Nephron progenitor cell (in vitro differentiated cells): ENCODE results near the gene MIA.

Source experiments
- DNase-seq: peaks from one replicate; pipeline ENCODE4 v3.0.0; 2021
- H3K27ac Mint-ChIP-seq: 2 replicates; pipeline ENCODE4 v1.8.0; 2021; ENCODE audit warnings: mild to moderate bottlenecking, moderate library complexity, mixed read lengths
- H3K27me3 Mint-ChIP-seq: 2 replicates; pipeline ENCODE4 v1.8.0; 2021; ENCODE audit warnings: mild to moderate bottlenecking, low read depth, mixed read lengths; ENCODE audit not compliant: poor library complexity
- H3K36me3 Mint-ChIP-seq: 2 replicates; pipeline ENCODE4 v1.8.0; 2021; ENCODE audit warnings: low read depth, mixed read lengths
- H3K4me1 Mint-ChIP-seq: 2 replicates; pipeline ENCODE4 v1.8.0; 2021; ENCODE audit warnings: mixed read lengths
- H3K4me3 Mint-ChIP-seq: 2 replicates; pipeline ENCODE4 v1.8.0; 2021; ENCODE audit warnings: mild to moderate bottlenecking, moderate library complexity, mixed read lengths
- H3K9me3 Mint-ChIP-seq: 2 replicates; pipeline ENCODE4 v1.8.0; 2021; ENCODE audit warnings: mild to moderate bottlenecking, moderate library complexity, mixed read lengths
- TF ChIP-seq, protein P1 (sequence below): fragments of 200-600 bp; sonication (generic); IDR thresholded peaks from 2 replicates; pipeline ENCODE4 v1.5.0; 2021; ENCODE audit warnings: antibody characterized with exemption

The MIA gene

GRCh38 chr19:40776364-40776763, 1.0 kb downstream of the MIA start:
- TF ChIP-seq, protein P1, sequence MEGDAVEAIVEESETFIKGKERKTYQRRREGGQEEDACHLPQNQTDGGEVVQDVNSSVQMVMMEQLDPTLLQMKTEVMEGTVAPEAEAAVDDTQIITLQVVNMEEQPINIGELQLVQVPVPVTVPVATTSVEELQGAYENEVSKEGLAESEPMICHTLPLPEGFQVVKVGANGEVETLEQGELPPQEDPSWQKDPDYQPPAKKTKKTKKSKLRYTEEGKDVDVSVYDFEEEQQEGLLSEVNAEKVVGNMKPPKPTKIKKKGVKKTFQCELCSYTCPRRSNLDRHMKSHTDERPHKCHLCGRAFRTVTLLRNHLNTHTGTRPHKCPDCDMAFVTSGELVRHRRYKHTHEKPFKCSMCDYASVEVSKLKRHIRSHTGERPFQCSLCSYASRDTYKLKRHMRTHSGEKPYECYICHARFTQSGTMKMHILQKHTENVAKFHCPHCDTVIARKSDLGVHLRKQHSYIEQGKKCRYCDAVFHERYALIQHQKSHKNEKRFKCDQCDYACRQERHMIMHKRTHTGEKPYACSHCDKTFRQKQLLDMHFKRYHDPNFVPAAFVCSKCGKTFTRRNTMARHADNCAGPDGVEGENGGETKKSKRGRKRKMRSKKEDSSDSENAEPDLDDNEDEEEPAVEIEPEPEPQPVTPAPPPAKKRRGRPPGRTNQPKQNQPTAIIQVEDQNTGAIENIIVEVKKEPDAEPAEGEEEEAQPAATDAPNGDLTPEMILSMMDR: no peak
- peaks cover 8% of the 10 kb centered on the region for H3K36me3 Mint-ChIP-seq
- DNase-seq: no peak
- no peak overlapping the region for H3K27ac Mint-ChIP-seq
- H3K9me3 Mint-ChIP-seq: no peaks in the 10 kb centered on the region
- peaks cover 24% of the 10 kb centered on the region for H3K4me1 Mint-ChIP-seq
- H3K4me3 Mint-ChIP-seq: peak overlapping the region; percentile 88
- peaks cover 2% of the 10 kb centered on the region for H3K27me3 Mint-ChIP-seq

DNA sequence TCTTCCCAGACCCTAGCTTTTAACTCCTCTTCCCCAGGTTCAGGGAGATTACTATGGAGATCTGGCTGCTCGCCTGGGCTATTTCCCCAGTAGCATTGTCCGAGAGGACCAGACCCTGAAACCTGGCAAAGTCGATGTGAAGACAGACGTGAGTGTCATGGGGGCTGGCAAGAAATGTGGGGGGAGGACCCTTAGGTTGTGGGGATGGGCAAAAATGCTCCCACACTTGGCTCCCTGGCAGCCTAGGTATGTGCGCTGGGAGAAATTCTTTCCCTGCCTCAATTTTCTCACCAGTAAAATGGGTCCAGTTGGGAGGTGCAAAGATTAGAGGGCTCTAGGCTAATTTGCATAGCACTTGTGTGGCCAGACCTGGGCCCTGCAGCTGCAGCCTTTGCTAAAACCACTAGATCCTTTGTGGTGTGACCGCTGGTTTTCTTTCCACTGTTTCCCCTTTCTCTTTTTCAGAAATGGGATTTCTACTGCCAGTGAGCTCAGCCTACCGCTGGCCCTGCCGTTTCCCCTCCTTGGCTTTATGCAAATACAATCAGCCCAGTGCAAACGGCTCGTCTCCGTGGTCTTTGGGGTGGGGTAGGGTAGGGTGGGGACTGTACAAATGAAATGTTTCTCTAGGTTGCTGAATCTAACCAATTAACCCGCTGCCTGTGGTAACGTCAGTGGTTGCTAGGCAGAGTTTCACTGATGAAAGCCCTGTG, 1.8 kb downstream of the MIA start:
- Mint-ChIP-seq H3K4me3 (peak overlapping the region; percentile 88), H3K36me3 (peaks cover 1% of the 10 kb centered on the region), H3K4me1 (peaks cover 25% of the 10 kb centered on the region), H3K9me3 (no peaks in the 10 kb centered on the region), H3K27me3 (peaks cover 2% of the 10 kb centered on the region), H3K27ac (peak overlapping the region; percentile 100)
- peak; percentile 89 for DNase-seq
- TF ChIP-seq, protein P1: no peak

GRCh38 chr19:40777645-40777936, 2.3 kb downstream of the MIA start:
- peak overlapping the region; percentile 100 for H3K27ac Mint-ChIP-seq
- no peaks in the 10 kb centered on the region for H3K36me3 Mint-ChIP-seq
- TF ChIP-seq, protein P1: no peak
- peaks cover 2% of the 10 kb centered on the region for H3K27me3 Mint-ChIP-seq
- peak overlapping the region; percentile 88 for H3K4me3 Mint-ChIP-seq
- H3K9me3 Mint-ChIP-seq: no peaks in the 10 kb centered on the region
- H3K4me1 Mint-ChIP-seq: peaks cover 28% of the 10 kb centered on the region
- DNase-seq: no peak

GRCh38 chr19:40777937-40778705, 2.8 kb downstream of the MIA start, which contains the start of gene RAB4B:
RAB4B (plus strand) TSS chr19:40778247; CDS start chr19:40778376, 129 bp downstream.
- Mint-ChIP-seq H3K27me3 (peaks cover 2% of the 10 kb centered on the region), H3K4me1 (peaks cover 29% of the 10 kb centered on the region), H3K9me3 (no peaks in the 10 kb centered on the region), H3K36me3 (no peaks in the 10 kb centered on the region), H3K4me3 (peak within 1 kb of the TSS; percentile 88), H3K27ac (peak within 1 kb of the TSS; percentile 100)
- DNase-seq: peak; percentile 100
- TF ChIP-seq, protein P1: no peak

DNA sequence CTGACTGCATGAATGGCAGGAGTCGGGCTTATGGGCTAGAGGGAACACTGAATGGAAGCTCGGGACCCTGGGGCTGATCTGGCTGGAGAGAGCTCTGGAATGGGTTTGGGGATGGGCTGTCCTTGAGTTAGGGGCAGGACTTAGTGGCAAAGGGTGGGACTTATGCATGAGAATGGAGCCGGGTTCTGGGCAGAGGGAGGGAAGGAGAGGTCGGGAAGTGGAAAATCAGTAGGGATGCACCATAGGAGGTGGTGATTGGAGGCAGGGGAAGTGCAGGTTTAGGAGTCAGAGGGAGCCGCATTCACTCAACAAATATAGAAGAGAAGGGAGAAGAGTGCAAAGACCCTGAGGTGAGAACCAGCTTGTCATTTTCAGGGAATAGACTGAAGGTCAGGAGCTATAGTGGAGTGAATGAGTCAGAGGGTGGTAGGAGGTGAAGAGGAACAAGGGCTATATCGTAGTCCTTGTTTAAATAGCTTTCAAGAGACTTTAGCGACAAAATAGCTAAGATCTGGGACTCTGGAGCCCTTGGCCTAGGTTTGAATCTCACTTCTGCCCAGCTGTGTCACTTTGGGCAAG, 3.5 kb downstream of the MIA start:
- H3K27me3 Mint-ChIP-seq: peaks cover 2% of the 10 kb centered on the region
- DNase-seq: no peak
- peak overlapping the region; percentile 100 for H3K27ac Mint-ChIP-seq
- no peaks in the 10 kb centered on the region for H3K9me3 Mint-ChIP-seq
- TF ChIP-seq, protein P1: no peak
- H3K4me3 Mint-ChIP-seq: peak overlapping the region; percentile 88
- H3K36me3 Mint-ChIP-seq: no peaks in the 10 kb centered on the region
- peaks cover 33% of the 10 kb centered on the region for H3K4me1 Mint-ChIP-seq
